ENCODE results near the gene RPL3. TPM values are rescaled to one million over a fixed set of nuclear protein-coding genes. Genes with fewer than 3 reads are reported as not detected.

RPL3 gene
- total and polyA plus RNA-seq, 8 donors = 1,199 to 2,659 (median 1,706) TPM

DNA sequence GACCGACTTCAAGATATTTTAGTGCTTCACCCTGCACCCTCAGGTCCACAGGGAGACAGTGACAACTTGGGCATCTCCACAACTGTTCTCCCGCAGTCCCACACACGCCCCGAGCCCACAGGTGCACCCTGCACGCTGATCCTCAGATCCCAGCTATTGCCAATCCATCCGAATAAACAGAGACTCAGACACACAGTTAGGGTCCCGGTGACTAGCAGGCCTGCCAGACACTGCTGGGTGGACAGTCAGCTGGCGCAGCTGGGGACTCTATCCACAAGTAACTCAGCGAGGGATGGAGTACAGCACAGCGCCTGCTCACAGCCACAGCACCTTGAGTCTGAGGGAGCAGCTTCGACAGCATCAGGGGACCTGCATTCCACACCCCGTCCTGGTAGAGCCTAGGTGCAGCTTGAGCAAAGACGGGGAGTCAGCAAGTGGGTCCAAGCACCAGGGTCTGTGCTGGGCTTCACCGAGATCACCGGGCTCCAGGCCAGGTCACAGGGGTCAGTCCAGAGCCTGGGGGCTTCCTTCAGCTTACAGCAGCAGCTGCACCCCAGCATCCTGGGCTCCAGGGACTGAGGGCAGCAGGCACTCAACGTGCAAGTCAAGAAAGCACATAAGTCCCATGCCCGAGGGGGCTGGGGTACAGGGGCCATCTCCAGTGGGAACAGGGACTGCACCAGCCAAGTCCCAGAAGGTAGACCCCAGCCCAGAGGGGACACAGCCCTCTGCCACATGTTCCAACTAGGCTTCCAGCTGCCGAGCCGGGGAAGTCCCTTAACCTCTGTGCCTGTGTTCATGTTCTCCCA lies 7.6 kb downstream of the RPL3 start:
- ATAC-seq (peak in 1 of 4 donors; percentile 1), DNase-seq (peak in 2 of 6 donors; percentile 43 to 81), FAIRE-seq (no peak)
- Histone ChIP-seq H3K27me3 (no peaks in the 10 kb centered on the region), H3K36me3 (peaks cover 21 to 50% (median 39%) of the 10 kb centered on the region in 3 donors), H3K9me3 (no peaks in the 10 kb centered on the region), H3K27ac (no peak overlapping the region), H3K4me1 (peaks cover 0 to 25% (median 22%) of the 10 kb centered on the region in 3 donors), H3K4me3 (no peak overlapping the region)
- intact Hi-C loops (cut with DNase I) = loop anchor here in 2 of 3 donors (2.0 to 10.0 kb wide), 3 partner anchors 141 to 213 kb away; partner anchors contain the start of gene ATF4 (in 1 of the 2)
- 88 to 94% methylated on average over 19 of the region's 19 CpGs for WGBS, 2 donors
- TF ChIP-seq, protein P1, sequence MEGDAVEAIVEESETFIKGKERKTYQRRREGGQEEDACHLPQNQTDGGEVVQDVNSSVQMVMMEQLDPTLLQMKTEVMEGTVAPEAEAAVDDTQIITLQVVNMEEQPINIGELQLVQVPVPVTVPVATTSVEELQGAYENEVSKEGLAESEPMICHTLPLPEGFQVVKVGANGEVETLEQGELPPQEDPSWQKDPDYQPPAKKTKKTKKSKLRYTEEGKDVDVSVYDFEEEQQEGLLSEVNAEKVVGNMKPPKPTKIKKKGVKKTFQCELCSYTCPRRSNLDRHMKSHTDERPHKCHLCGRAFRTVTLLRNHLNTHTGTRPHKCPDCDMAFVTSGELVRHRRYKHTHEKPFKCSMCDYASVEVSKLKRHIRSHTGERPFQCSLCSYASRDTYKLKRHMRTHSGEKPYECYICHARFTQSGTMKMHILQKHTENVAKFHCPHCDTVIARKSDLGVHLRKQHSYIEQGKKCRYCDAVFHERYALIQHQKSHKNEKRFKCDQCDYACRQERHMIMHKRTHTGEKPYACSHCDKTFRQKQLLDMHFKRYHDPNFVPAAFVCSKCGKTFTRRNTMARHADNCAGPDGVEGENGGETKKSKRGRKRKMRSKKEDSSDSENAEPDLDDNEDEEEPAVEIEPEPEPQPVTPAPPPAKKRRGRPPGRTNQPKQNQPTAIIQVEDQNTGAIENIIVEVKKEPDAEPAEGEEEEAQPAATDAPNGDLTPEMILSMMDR (IDR thresholded peaks at IDR 0.05) = no peak

DNA sequence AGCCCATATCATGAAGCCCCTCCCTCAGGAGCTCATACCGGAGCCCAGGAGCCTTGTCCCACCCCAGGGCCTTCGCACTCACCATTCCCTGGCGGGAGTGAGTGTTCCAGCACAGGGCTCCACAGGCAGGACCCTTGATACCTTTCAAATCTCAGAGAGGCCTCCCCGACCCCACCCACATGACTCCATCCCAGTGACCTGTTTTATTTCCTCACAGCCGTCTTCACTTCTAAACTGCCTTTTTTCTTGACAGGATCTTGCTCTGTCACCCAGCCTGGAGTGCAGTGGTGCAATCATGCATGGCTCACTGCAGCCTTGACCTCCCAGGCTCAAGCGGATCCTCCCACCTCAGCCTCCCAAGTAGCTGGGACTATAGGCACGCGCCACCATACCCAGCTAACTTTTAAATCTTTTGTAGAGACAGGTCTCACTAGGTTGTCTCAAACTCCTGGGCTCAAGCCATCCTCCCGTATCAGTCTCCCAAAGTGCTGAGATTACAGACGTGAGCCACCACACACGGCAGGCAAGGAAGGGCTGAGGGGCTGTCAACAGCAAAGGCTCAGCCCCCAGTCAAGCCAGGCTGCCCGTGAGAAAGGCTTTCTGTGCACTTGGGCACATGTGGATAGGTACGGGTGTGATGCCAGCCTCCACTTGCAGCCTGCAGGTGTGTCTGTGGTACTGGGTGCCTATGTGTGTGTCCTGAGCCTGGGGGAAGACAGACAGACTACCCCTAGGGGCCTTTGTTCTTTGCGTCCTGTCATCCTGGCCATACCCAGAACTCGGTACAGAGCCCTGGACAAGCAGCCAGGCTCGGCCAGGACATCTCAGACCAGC lies 9.3 kb downstream of the RPL3 start:
- peak in 1 of 4 donors; percentile 2 for ATAC-seq
- H3K27me3 ChIP-seq = no peaks in the 10 kb centered on the region
- H3K4me1 ChIP-seq = peaks cover 0 to 10% (median 9%) of the 10 kb centered on the region in 3 donors
- H3K9me3 ChIP-seq = no peaks in the 10 kb centered on the region
- peak in 1 of 6 donors; percentile 34 for DNase-seq
- TF ChIP-seq, protein P1 (IDR thresholded peaks at IDR 0.05) = no peak
- no peak for FAIRE-seq
- peaks cover 16 to 35% (median 26%) of the 10 kb centered on the region in 3 donors for H3K36me3 ChIP-seq
- 72 to 75% methylated on average over 16 of the region's 16 CpGs for WGBS, 2 donors
- intact Hi-C loops (cut with DNase I) = loop anchor here (2.0 to 10.0 kb wide), 5 partner anchors 65 to 215 kb away; partner anchors contain the start of genes ATF4 (in 1 of the 3) and PDGFB (in 1 of the 3)
- peak overlapping the region in 1 of 4 donors; percentile 9 for H3K27ac ChIP-seq
- H3K4me3 ChIP-seq = no peak overlapping the region

DNA sequence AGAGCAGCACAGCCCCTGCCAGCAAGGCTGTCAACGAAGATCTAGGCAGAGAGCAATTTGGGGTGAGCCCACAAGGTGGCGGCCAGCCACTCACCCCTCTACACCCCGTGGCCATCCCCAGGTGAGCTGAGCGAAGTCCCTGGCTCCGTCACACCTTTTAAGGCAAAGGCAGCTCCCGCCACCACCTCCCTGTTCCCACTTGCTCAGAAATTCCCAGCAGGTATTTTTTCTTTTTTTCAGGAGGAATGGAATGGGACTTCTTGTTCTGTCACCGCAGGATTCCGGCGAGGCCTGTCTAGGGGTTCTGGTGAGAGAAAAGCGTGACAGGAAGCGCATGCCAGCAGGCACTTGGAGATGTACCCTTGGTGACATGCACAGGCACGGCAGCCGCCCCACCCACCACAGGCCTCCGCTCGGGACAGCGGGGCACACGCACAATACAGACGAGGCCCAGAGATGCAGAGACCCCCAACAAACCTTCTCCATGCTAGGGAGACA lies 10.0 kb downstream of the RPL3 start:
- ATAC-seq (no peak), FAIRE-seq (no peak), DNase-seq (peak in 1 of 6 donors; percentile 52)
- intact Hi-C loops (cut with DNase I) = loop anchor here in 2 of 3 donors (10.0 kb wide), 2 partner anchors 65 to 135 kb away; partner anchors contain the start of gene PDGFB (in 1 of the 2)
- no peaks in the 10 kb centered on the region for H3K9me3 ChIP-seq
- no peak overlapping the region for H3K27ac ChIP-seq
- no peak overlapping the region for H3K4me3 ChIP-seq
- H3K4me1 ChIP-seq = peaks cover 0 to 3% (median 2%) of the 10 kb centered on the region in 3 donors
- TF ChIP-seq, protein P1 (IDR thresholded peaks at IDR 0.05) = no peak
- no peaks in the 10 kb centered on the region for H3K27me3 ChIP-seq
- peaks cover 9 to 28% (median 19%) of the 10 kb centered on the region in 3 donors for H3K36me3 ChIP-seq
- 79 to 82% methylated on average over 18 of the region's 18 CpGs for WGBS, 2 donors

DNA sequence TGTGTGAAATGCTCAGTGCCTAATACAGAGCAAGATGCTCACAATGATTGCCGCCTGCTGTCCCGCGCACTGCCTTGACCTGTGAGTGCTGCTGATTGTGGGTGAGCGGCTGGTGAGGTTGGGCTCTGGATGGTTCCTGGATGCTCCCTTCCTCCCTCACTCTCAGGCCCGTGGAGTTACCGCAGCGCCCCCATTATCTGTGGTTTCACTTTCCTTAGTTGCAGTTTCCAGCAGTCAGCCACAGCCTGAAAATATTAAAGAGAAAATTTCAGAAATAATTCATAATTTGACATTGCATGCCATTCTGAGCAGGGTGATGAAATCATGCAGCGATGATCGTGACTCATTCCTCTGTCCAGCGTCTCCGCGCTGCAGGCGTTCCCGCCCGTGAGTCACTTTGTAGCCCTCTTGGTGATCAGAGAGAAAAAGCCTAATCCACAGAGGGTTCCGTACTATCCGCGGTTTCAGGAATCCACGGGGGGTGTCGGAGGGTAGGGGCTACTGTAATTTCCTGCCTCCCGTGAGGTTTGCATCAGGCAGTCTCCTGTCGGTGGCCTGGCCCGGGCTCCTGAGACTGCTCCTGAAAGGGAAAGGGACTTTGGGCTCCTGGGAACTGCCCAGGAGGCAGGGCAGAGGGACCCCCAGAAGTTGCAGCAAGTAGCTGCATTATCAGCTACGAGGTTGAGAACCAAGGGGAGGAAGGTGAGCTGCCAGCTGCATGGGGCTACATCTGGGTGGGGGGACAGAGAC lies 10.6 kb downstream of the RPL3 start:
- H3K9me3 ChIP-seq = no peaks in the 10 kb centered on the region
- peaks cover 6 to 22% (median 13%) of the 10 kb centered on the region in 3 donors for H3K36me3 ChIP-seq
- ATAC-seq (peak in 2 of 4 donors; percentile 8 to 23), DNase-seq (peak in 2 of 6 donors; percentile 40 to 45), FAIRE-seq (no peak)
- TF ChIP-seq, protein P1 (IDR thresholded peaks at IDR 0.05) = no peak
- no peak overlapping the region for H3K4me3 ChIP-seq
- H3K4me1 ChIP-seq = no peaks in the 10 kb centered on the region
- intact Hi-C loops (cut with DNase I) = loop anchor here in 2 of 3 donors (10.0 kb wide), 2 partner anchors 64 to 134 kb away; partner anchors contain the start of gene PDGFB (in 1 of the 2)
- H3K27ac ChIP-seq = no peak overlapping the region
- H3K27me3 ChIP-seq = no peaks in the 10 kb centered on the region
- WGBS, 2 donors = 66 to 67% methylated on average over 24 of the region's 24 CpGs

Measured in pancreas (tissue), 10 donors.